Choroid plexus epithelial cell (primary cell): ENCODE data around the gene CNRIP1.
A peak's percentile ranks its signal among the peaks of the same experiment; 100 is the strongest.

Source experiments
- DNase-seq: peaks from one replicate; pipeline ENCODE4 v3.0.0-alpha.2; 2010; ENCODE audit warnings: low read depth
- H3K4me3 ChIP-seq: 2 replicates; pipeline ENCODE4 v1.5.1; 2011; ENCODE audit warnings: low read depth, mild to moderate bottlenecking, control low read depth, low read length, moderate library complexity
- TF ChIP-seq, protein P1 (sequence below): conservative IDR thresholded peaks from 2 replicates; pipeline ENCODE4 v1.5.1; 2011; ENCODE audit warnings: low read depth, mild to moderate bottlenecking, control low read depth, inconsistent platforms, low read length, moderate library complexity

The CNRIP1 gene

DNA sequence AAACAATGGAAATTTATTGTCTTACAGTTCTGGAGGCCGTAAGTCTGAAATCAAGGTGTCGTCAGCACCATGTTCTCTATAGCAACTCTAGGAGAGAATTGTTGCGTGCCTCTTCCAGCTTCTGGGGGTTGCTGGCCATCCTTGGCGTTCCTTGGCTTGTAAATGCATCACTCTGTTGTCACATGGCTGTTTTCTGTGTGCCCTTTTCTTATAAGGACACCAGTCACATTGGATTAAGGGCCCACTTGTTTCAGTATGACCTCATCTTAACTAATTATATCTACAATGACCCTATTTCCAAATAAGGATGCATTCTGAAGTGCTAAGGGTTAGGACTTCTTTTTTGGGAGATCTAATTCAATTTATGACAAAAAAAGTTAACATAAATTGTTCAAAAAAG lies 44.0 kb upstream of the CNRIP1 start:
- TF ChIP-seq, protein P1, sequence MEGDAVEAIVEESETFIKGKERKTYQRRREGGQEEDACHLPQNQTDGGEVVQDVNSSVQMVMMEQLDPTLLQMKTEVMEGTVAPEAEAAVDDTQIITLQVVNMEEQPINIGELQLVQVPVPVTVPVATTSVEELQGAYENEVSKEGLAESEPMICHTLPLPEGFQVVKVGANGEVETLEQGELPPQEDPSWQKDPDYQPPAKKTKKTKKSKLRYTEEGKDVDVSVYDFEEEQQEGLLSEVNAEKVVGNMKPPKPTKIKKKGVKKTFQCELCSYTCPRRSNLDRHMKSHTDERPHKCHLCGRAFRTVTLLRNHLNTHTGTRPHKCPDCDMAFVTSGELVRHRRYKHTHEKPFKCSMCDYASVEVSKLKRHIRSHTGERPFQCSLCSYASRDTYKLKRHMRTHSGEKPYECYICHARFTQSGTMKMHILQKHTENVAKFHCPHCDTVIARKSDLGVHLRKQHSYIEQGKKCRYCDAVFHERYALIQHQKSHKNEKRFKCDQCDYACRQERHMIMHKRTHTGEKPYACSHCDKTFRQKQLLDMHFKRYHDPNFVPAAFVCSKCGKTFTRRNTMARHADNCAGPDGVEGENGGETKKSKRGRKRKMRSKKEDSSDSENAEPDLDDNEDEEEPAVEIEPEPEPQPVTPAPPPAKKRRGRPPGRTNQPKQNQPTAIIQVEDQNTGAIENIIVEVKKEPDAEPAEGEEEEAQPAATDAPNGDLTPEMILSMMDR = no peak
- H3K4me3 ChIP-seq = no peak overlapping the region
- DNase-seq = no peak

DNA sequence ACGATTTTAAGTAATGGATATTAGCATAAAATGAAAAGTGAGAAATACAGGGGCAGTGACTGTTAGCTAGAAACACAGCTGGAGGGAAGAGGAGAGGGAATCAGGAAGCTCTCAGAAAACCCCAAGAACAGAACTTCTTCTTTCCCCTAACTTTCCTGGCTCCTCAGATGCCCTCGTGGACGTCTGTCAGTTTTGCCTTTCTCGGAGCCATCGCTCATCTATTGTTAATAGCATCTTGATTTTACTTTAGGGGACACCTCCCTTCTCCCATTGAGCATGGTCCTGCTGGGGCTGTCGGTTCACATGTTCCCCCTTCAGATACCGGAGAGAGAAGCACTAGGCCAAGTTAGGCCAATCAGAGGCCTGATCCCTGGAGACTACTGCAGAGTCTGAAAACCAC lies 43.0 kb upstream of the CNRIP1 start:
- no peak for DNase-seq
- H3K4me3 ChIP-seq = no peak overlapping the region
- TF ChIP-seq, protein P1 = no peak

DNA sequence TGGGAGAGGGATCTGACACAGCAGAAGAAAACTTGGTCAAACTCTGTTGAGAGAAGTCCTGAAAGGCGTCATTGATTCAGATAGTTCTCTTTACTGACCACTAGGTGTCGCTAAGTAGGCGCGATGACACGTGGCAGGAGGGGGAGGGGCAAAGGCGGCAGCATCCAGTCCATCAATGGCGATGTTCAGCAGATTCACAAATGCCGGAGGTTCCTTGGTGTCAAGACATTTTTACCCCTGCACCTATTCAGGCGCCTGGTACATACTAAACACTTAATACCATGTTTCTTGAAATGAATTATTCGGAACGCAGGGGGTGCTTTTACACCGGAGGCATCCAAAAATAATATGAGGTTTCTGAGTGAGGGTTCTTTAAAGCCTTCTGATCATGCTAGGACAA lies 42.3 kb upstream of the CNRIP1 start:
- peak; percentile 81 for DNase-seq
- H3K4me3 ChIP-seq = no peak overlapping the region
- TF ChIP-seq, protein P1 = peak; percentile 81

GRCh38 chr2:68359889-68360288 lies 40.1 kb upstream of the CNRIP1 start:
- H3K4me3 ChIP-seq = no peak overlapping the region
- no peak for DNase-seq
- TF ChIP-seq, protein P1 = peak; percentile 52

DNA sequence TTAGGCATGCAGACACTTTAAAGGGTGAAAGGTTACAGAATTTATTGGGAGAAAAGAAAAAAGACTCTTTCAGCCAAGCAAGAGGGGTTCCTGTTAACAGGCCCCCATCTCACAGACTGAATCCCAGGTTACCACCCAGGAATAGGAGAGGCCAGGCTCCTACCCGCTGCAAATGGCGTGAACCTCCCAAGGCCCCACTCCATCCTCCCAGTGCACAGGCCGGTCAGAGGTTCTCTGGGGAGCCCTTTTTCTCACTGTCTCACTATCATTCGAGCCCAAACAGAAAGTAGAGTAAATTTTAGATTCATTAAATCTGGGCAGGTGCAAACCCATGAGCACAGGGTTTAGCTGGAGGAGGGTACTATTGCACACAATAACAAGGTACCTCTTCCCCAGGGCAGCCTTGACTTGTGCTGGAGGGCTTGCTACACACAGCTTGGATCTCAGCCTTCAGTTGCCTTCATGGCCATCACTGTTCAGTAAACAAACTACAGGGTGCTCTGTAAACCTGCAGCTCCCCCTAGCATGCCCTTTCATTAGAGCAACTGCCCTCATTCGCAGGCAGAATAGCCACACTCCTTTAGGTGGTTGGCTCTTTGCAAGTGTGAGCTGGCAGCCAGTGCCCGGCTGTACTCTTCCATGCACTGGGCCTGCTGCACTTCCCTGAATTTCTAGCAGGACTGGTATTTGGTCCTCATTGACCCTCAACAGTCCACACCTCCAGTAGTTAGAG lies 38.0 kb upstream of the CNRIP1 start:
- H3K4me3 ChIP-seq = no peak overlapping the region
- TF ChIP-seq, protein P1 = peak; percentile 75
- peak; percentile 76 for DNase-seq

DNA sequence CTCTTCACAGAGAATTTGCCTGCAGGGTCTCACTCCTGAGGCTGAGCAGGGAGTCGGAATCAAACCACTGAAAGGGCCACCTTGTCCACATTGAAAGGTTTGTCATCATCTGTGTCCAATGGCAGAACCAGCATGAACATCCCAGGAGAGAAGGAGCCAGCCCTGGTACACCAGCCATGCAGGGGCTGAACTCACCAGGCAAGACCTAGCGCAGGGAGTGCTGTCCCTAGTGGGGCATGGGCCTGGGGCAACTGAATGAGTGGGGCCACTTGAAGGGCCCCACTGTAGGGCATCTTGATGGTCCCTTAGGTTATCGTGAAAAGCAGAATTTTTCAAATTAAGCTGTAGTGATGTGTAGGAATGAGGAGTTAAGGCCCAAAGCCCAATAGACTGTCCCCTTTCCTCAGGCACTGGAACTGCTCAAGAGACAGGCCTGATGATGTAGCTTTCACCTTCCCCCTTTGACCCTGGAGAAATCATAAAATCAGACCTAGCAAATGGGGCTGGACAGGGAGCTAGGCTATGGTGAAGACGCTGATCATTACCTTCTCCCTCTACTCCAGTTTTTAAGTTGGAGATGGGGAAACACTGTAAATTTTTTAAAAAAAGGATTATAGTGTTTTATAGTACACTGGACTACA lies 37.0 kb upstream of the CNRIP1 start:
- no peak overlapping the region for H3K4me3 ChIP-seq
- no peak for DNase-seq
- TF ChIP-seq, protein P1 = no peak
